Measurements from ENCODE around the gene TNIP2.
A peak's percentile ranks its signal among the peaks of the same experiment; 100 is the strongest.
"Not testable (repeated sequence)": the region's sequence is repeated elsewhere in the genome, so short reads cannot be mapped to it uniquely, and the experiment has no call there.

The TNIP2 gene

DNA sequence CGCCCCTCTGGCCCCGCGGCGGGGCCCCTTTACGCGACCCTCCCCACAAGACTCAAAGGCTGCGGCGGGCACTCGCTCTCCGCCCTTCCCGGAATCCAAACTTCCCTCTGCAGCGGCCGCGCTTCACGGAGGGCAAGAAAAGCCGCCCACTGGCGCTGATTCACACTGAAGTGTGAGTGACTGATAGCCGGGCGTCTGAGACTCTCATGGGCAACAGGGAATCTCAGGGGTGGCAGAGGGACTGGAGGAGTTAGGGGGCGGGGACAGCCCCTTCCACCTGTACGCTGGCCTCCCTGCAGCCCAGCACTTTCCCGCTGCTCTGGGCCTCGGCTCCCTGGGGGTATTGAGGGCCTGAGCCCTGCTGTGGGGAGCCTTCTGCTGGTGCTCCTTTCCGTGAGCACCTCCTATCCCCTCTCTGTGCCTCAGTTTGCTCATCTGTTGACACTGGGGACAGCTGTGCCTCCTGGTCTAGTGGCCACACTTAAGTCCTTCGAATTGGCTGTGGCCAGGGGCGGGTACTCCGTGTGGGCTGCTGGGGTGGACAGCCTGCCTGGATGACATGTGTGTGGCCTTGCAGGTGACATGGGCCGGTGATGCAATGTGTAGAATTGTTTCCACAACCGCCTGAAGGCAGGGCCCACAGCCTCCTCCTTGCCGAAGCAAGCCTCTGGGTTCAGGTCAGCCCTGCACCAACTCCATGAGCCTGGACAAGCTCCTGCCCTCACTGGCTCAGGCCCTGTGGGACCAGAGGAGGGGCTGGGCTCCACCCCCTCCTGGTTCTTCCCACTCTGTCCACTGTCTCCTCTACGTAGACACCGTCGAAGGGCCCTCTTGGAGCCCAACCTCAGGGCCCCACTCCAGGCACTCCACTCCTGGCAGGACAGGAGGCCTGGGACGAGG is 37.7 kb upstream of the TNIP2 start:
- no peak for DNase-seq

DNA sequence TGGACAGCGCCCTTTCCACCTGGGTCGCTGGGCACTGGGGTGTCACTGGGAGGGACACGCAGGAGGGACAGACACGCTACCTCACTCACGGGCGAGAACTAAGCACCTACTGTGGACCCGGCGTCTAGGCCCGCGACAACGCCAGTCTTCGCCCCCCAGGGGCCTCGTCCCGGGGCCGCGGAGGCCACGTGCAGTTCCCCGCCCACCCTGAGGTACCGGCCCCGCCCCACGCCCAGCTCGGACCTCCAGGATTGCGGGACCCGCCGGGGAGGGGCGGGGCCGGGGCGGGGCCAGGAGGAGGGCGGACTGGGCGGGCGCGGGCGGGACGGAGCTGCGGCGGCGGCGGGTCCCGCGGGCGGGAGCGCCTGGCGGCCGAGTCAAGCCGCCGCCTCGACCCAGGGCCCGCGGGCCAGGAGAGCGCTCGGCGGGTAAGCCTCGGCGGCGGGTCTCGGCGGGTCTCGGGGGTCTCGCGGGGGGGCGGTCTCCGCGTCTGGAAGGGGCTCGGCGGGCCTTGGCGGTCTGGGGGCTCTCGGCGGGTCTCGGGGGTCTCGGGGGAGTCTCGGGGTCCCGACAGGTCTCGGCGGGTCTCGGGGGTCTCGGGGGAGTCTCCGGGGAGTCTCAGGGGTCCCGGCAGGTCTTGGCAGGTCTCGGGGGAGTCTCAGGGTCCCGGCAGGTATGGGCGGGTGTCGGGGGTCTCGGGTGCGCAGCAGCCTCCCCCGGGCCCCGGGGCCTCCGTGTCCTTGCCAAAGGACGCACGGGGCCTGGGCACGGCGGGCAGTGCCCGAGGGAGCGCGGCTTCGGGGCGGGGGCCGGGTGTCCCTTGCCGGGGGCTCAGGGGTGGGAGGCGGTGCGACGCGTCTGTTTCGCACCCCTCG is 36.8 kb upstream of the TNIP2 start, which contains the start of gene SH3BP2:
Gene SH3BP2 (plus strand): TSS at position 375 of the 875 bp plus-strand sequence. CDS start 27,533 bp downstream, outside the sequence.
- peak; percentile 77 for DNase-seq

DNA sequence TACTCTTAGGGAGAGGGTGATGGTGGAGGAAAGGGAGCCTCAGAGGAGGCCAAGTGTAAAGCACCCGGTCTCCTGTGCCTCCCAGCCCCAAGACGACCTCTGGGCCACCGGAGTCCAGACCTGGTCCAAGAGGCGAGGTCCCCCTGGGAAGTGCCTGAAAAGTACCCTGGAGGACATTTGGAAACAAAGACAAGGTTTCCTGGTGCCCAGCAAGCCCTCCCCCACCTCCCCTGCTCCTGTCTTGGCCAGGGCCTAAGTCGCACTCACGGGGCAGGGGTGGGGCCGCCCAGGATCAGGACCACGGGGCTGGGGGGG is 36.2 kb upstream of the TNIP2 start:
- no peak for DNase-seq

DNA sequence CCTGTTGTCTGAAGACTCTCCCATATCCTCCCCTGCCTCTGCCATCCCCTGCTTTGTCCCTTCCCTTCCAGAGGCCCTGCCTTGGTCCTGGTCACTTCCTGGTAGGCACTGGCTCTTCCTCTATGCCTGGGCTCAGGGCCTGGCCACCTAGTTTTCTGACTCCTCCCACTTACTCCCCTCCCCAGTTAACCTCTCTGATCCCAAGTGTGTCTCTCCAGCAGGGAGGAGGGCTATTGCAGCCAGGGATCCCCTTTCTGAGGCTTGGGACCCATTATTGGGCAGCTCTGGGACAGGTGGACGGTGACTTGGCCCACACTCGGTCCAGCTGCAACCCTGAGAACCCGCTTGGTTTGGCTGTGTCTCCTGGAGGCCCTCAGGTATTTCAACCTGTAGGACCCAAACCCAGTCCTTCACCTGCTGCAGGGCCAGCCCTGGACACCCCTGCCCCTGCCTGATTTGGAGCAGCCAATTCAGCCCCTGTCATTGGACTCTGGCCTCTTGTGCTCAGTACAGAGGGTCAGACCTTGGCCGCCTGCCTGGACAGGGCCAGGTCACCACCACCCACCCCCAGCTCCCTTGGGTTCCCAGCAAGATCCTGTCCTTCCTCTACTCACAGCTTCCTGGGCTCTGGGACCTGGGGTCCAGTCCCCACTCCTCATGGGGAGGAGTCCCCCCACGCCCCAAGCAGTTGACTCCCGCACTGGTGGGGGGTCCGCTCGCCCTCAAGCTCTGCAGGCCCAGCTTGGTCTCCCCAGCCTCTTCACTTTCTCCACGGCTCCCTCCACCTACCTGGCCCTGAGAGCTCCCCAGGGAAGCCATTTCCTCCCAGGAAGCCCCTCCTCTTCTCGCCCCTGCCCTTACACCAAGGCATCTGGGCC is 35.6 kb upstream of the TNIP2 start:
- DNase-seq = no peak

DNA sequence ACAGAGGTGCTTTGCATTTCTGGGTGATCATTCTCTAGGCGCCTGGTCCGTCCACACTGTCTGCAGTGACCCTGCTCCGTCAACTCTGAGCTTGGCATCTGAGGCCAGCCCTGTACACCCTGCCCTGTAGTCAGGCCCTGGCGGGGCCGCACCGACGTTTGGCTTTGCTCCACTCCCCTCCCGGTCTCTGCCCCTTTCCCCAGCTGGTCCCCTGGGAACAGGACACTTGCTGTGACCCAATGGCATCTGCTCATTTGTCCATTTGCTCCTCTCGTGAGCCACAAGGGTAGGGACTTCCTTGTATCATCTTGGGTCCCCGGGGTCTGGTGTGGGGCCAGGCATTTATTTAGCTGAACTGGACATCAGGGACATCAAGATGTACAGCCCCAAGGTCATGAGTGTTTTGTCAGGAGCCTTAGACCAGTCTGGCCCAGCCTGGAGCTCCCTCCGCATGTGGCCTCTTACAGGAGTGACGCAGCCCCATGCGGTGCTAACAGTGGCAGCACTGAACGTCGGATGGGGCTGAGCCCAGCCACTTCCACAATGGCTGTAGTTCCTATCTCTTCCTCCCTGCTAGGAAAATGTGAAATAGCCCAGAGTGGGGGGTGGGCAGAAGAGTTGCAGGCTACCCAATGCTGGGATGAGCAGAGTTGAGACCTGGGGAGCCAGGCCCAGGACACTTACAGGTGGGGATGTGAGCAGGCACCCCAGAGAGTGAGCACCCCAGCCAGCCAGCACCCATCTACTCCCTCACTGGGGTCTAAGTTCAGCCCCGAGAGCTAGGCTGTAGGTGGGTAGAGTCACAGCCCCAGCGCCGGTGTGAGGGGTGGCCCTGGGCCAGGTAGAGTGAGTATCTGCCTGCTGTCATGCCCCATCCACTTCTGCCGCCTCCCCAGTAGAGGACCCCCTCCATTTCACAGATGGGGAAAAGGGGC is 34.7 kb upstream of the TNIP2 start:
- DNase-seq = no peak

DNA sequence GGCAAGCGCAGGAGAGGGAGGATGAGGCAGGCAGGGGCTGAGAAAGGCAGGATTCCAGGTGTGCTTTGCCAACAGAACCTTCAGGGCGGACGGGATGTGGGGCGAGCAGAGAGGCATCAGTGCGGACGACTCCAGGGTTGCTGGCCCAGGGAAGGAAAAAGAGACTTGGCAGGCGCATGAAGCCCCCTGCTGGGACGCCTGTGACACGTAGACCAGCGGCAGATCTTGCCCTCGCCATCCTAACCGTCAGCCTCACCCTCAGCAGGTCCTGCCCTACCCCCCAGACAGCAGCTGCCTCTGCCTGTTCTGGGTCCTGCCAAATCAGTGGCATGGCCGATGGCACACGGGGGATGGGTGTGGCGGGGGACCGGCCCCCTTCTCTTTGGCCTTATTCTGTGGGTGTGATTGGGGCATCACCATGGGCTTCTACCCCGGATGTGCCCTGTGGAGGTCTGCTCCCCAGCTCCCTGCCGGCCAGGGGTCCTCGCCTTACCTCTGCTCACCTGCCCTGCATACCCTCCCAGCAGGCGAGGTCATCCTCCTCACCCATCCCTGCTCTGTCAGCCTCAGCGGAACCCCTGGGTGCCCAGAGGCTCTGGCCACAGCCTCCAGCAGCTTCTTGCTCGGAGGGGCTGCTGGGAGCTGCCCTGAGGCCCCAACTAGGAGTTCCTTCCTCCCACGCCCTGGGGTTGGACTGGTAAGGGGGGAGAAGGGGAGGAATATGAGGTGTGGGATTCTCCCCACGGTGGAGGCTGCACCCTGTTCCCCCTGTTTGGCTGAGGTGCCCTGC is 33.9 kb upstream of the TNIP2 start:
- DNase-seq = no peak

DNA sequence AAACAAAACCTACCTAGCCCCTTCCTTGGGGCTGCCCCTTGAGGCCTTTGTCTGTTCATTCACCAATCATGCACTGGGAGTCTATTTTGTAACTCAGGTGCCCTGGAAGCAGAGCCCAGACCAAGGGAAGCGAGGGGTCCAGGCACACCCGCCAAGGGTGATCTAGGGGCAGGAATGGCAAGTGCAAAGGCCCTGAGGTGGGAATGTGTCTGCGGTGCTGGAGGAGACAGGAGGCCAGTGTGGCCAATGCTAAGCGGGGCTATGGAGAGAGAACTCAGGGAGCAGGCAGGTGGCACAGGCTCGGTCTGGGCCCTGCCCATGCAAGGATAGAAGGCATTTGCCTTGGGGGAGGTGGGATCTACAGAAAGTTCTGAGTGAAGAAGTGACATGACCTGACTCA is 33.2 kb upstream of the TNIP2 start:
- DNase-seq = no peak

DNA sequence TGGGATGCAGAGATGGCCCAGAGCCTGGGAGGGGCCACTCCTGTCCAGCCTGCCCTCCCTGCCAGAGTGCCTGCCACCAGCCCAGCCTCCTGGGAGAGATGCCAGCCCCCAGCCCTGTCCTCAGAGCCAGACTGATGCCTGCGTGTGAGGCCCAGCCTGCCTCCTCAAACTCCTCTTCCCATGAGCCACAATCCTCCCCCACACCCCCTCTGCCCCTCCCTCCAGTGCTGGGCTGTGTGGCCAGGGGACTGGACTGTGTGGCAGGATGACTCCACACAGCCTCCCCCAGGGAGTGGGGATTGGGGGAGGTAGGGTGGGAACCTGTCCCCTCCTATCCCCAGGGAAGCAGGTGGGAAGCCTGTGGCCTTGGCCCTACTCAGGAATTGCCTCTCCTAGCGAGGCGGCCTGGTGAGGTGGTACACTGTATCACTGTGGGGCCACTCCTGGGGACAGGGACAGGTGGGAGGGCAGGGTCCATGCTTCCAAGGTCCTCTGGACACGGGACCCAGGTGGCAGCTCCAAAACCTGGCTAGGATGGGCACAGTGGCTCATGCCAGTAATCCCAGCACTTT is 32.5 kb upstream of the TNIP2 start:
- no peak for DNase-seq

DNA sequence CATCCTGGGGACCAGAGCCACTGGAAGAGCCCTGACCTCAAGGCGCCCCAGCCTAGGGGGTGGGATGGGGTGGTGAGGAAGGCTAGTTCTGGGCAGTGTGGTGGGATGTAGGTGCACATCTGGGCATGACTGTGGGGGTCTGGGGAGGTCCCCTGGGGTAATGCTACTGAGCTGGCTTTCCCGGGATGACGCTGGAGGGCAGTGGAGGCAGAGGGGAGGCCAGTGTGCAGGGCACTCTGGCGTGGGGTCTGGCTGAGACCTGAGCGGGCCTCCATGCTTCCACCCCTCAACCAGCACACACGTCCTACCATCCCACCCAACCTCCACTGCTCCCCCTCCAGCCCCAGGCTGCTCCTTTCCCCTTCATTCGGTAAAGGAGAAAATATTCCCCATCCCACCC is 32.0 kb upstream of the TNIP2 start:
- no peak for DNase-seq

DNA sequence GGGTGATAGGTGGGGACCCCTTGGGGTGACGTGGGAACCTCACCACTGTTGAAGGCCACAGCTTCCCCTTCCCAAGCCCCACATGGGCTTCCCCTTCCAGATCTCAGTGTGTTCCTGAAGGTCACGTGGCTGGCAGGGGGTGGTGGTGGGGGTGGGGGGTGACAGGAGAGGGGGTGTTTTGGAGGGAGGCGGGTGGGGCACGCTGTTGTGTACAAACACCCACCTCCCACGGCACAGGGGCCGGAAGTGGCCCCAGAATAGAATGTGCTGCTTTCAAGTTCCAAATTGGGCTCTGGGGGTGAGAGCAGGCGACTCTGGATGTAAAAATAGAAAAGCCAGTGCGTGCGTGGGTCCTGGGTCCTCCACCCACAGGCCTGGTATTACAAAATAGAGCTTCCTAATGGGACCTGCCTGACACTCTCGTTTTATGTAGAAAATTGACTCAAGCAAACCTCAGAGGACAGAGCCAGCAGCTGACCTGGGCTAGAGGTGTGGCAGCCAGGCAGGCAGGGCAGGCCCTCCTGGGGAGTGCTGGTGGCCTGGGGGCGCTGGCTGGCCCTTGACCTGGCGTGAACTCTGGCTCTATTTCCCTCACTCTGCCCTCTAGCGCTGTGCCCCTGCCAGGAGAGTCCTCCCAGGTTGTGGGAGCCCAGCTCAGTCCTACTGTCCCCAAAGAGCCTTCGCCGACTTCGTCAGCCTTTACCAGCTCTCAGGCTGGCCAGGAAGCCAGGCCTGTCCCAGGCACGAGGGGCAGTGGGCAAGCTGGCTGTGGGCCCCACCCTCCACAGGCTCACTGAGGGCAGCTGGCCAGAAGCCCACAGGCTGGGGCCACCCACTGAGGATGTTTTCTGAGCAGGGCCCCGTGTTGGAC is 31.3 kb upstream of the TNIP2 start:
- DNase-seq = peak; percentile 80

DNA sequence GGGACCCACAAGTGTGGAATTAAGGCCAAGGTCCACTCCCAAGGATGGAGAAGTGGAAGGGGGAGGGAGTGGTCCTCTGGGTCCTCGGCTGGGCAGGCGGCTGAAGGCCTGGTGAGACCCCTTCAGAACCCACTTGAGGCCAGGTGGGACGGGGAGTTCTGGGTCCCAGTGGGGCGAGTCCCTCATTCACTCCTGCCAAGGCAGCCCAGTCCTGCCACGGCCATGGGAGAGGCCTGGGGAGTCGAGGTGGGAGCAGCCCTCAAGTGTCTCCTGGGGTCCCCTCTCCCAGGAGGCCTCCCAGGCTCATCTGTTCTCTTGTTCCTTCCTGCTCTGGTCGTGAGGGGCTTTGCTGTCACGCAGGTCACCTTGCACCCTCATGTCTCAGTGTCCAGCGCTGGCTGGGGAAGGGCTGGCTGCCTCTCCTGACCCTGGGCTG is 30.7 kb upstream of the TNIP2 start:
- no peak for DNase-seq

DNA sequence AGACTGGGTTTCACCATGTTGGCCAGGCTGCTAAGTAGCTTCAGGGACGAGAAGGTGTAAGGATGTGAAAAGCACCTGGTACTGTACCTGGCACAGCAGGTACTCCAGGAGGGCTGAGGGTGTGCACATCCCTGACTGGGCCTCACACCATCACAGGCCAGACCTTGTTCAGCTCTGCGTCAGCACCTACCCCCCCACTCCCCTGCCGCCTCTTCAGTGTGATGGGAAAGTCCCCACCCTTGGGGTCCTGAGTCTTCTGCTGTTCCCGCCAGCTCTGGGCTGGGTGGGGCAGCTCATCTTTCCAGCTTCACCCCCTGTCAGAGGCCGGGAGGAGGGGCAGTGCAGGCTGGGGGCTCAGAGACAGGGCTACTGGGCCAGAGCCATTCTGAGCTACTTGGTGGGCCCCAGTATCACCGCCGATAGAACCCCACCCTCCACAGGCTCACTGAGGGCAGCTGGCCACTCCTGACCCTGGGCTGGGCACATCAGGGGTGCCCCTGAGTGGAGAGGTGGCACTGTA is 30.1 kb upstream of the TNIP2 start:
- DNase-seq = peak; percentile 83

DNA sequence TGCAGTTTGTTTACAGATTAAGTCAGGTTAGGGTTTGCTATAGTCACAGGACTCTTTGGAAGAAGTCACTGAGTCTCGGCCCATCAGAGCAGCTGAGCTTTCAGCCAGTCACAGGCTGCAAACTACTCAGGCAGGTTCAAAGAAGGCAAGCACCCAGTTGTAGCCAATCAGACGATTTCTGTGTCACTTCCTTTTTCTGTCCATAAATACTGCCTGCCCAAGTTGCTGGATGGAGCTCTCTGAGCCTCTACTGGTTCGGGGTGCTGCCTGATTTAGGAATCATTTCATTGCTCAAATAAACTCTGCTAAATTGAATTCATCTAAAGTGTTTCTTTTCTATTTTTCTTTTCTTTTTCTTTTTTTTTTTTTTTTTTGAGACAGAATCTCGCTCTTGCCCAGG is 29.5 kb upstream of the TNIP2 start:
- DNase-seq = peak; percentile 70

DNA sequence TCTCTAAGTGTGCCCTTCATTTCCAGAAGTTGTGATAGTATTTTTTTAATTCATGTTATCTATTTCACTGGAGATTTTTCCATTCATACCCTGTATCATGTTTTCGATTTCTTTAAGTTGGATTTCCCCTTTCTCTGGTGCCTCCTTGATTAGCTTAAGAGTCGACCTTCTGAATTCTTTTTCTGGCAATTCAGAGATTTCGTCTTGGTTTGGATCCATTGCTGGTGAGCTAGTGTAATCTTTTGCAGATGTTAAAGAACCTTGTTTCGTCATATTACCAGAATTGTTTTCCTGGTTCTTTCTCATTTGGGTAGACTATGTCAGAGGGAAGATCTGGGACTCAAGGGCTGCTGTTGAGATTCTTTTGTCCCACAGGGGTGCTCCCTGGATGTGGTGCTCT is 27.7 kb upstream of the TNIP2 start:
- DNase-seq = no peak

DNA sequence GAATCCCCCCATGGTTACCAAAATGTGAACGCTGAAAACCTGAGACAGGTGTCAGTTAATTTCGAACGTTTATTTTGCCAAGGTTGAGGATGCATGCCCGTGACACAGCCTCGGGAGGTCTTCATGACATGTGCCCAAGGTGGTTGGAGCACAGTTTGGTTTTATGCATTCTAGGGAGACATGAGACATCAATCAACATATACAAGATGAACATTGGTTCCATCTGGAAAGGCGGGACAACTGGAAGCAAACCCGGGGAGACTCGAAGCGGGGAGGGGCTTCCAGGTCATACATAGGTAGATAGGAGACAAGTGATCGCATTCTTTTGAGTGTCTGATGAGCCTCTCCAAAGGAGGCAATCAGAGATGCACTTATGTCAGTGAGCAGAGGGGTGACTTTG is 25.8 kb upstream of the TNIP2 start:
- DNase-seq = no peak

DNA sequence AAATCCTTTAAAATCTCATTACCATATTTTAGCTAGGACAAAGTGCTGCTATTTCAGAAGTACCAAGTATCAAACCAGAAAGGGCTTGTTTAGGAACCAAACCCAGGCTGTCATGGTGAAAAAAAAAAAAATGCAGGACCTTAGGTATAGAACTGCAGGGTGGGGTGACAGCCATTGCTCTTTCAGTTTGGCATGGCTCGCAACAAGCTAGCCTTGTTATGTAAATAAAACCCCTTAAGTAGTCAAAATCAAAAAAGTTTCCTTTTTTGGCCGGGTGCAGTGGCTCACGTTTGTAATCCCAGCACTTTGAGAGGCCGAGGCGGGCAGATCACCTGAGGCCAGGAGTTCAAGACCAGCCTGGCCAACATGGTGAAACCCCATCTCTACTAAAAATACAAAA is 24.5 kb upstream of the TNIP2 start:
- not testable (repeated sequence) for DNase-seq

DNA sequence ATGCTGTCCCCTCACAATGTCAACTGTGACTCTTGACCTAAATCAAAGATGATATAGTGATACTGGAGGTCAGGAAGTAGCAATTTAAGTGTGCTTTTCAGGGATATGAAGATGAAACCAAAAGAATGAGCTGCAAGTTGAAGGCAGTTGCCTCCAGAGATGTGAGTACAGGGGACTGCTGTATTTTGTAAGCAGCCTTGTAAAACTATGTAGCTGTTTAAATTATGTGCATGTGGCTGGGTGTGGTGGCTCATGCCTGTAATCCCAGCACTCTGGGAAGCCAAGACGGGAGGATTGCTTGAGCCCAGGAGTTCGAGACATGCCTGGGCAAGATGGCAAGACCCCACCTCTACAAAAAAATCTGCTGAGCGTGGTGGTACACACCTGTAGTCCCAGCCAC is 15.1 kb upstream of the TNIP2 start:
- no peak for DNase-seq

DNA sequence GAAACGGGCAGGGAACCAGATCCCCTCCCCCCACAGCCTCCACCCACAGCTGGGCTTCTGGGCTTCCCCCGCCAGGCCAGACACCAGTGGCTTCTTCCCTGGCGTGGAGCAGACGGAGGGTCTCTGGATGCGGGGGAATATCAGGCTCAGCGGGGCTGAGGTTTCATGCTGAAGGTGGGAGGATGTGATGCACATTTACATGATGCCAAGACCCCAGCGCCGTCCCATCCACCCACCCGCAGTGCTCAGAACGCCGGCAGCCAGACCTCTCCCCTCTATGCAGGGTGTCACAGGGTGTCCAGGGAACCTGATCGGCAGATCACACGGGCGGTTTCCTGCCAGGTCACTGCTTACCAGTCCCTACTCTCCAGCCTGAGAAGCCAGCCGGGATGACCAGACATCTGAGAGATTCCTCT is 12.8 kb upstream of the TNIP2 start:
- no peak for DNase-seq

DNA sequence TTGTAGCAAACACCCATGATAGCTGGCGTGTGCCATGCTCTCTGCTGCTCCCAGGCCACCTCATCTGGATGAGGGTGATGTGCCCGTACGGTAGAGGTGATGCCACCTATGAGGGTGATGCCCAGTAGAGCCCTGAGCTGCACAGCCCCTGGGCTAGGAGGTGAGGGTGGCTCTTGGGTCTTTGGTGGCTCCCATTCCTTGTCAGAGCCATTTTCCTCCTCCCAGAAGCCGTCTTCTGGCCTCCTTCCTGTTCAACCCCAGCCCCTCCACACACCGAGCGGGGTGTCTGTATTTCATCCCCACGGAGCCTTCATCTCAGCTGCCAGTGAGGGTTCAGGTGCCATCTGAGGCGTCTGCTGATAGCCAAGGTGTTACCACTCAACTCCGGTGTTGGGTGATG is 12.0 kb upstream of the TNIP2 start:
- no peak for DNase-seq

All from CD4-positive, alpha-beta T cell treated with Interleukin-21 for 1 hour (primary cell).